GM18861 (cell line): Measurements from ENCODE around the gene PPP2R5D.
"Not testable (repeated sequence)": the region's sequence is repeated elsewhere in the genome, so short reads cannot be mapped to it uniquely, and the experiment has no call there.

Experiments
- ATAC-seq: cut with Tn5 transposase; IDR thresholded peaks from one replicate; pipeline ENCODE4 v1.9.1; 2021; ENCODE audit not compliant: unreplicated experiment

Gene PPP2R5D

GRCh38 chr6:42984001-42984923 lies at the start of gene PPP2R5D:
Gene PPP2R5D (plus strand): TSS chr6:42984570. CDS start chr6:42984678, 108 bp downstream.
- ATAC-seq = peak; percentile 84

GRCh38 chr6:42935322-42935721 lies 49.0 kb upstream of the PPP2R5D start:
- no peak for ATAC-seq

GRCh38 chr6:42936398-42936797 lies 48.0 kb upstream of the PPP2R5D start:
- ATAC-seq = no peak

- ATAC-seq = no peak
Measured at GRCh38 chr6:42937548-42938427, 46.6 kb upstream of the PPP2R5D start.

- no peak for ATAC-seq
Measured at GRCh38 chr6:42938428-42938796, 46.0 kb upstream of the PPP2R5D start.

- no peak for ATAC-seq
Measured at GRCh38 chr6:42938987-42939809, 45.2 kb upstream of the PPP2R5D start.

- ATAC-seq = no peak
Measured at GRCh38 chr6:42939810-42940167, 44.6 kb upstream of the PPP2R5D start.

- ATAC-seq = no peak
Measured at GRCh38 chr6:42940493-42941045, 43.8 kb upstream of the PPP2R5D start.

- not testable (repeated sequence) for ATAC-seq
Measured at GRCh38 chr6:42941356-42941755, 43.0 kb upstream of the PPP2R5D start.

GRCh38 chr6:42942444-42942843 lies 41.9 kb upstream of the PPP2R5D start:
- ATAC-seq = no peak

GRCh38 chr6:42947950-42948349 lies 36.4 kb upstream of the PPP2R5D start:
- ATAC-seq = no peak

GRCh38 chr6:42952389-42952788 lies 32.0 kb upstream of the PPP2R5D start:
- no peak for ATAC-seq

- ATAC-seq = not testable (repeated sequence)
Measured at GRCh38 chr6:42954405-42954804, 30.0 kb upstream of the PPP2R5D start.

- ATAC-seq = no peak
Measured at GRCh38 chr6:42958125-42958524, 26.2 kb upstream of the PPP2R5D start.

- no peak for ATAC-seq
Measured at GRCh38 chr6:42959917-42960242, 24.5 kb upstream of the PPP2R5D start.

GRCh38 chr6:42960243-42961019 lies 23.9 kb upstream of the PPP2R5D start, which contains the start of gene GNMT:
Gene GNMT (plus strand): TSS chr6:42960754. CDS start chr6:42960768, 14 bp downstream.
- ATAC-seq = no peak

- ATAC-seq = no peak
Measured at GRCh38 chr6:42961020-42961470, 23.3 kb upstream of the PPP2R5D start.

- no peak for ATAC-seq
Measured at GRCh38 chr6:42962096-42962495, 22.3 kb upstream of the PPP2R5D start.

- ATAC-seq = no peak
Measured at GRCh38 chr6:42962502-42963178, 21.7 kb upstream of the PPP2R5D start.
